A673 (cell line): ENCODE results near the gene PPP2R5D. TPM values are rescaled to one million over a fixed set of nuclear protein-coding genes. Genes with fewer than 3 reads are reported as not detected.

Experiments
- BruUV-seq: library from RNA; stranded (reverse); fragments of 400-500 nt; replicated peaks from 2 replicates; lab custom pipeline; 2021; lab: Mats Ljungman, UMichigan
- CTCF ChIA-PET: fragments of 300-600 bp; sonication (Branson Sonifier 250); formaldehyde crosslinking; loops from one replicate; lab custom pipeline; 2022; ENCODE audit warnings: antibody characterized with exemption; lab: Charles Lee
- POLR2A ChIA-PET: fragments of 300-600 bp; sonication (Branson Sonifier 250); formaldehyde crosslinking; loops from one replicate; lab custom pipeline; 2022; ENCODE audit warnings: antibody characterized with exemption; ENCODE audit not compliant: low non-redundant PET; lab: Charles Lee
- DNase-seq: peaks from one replicate; pipeline ENCODE4 v3.0.0-alpha.2; 2015; ENCODE audit warnings: low spot score
- H3K27ac ChIP-seq: fragments of 200-600 bp; sonication (generic); 2 replicates; pipeline ENCODE4 v1.5.1; 2016; ENCODE audit warnings: mixed run types, low read depth, mild to moderate bottlenecking, mixed read lengths, antibody characterized with exemption, low read length; ENCODE audit not compliant: poor library complexity, severe bottlenecking
- H3K27me3 ChIP-seq: fragments of 200-600 bp; sonication (generic); replicated peaks from 2 replicates; pipeline ENCODE4 v1.6.1; 2017; ENCODE audit warnings: mixed run types, low read depth, mild to moderate bottlenecking, mixed read lengths, antibody characterized with exemption, low read length; ENCODE audit not compliant: insufficient read depth, poor library complexity
- H3K36me3 ChIP-seq: fragments of 200-600 bp; sonication (generic); 2 replicates; pipeline ENCODE4 v1.6.1; 2016; ENCODE audit warnings: mixed run types, mild to moderate bottlenecking, mixed read lengths, antibody characterized with exemption, low read length; ENCODE audit not compliant: insufficient read depth, poor library complexity, severe bottlenecking
- H3K4me1 ChIP-seq: fragments of 200-600 bp; sonication (generic); 2 replicates; pipeline ENCODE4 v1.6.1; 2017; ENCODE audit warnings: mixed run types, mild to moderate bottlenecking, mixed read lengths, antibody characterized with exemption, low read length; ENCODE audit not compliant: insufficient read depth, poor library complexity, severe bottlenecking
- H3K4me3 ChIP-seq: fragments of 200-600 bp; sonication (generic); 2 replicates; pipeline ENCODE4 v1.5.1; 2016; ENCODE audit warnings: low read depth, mixed run types, mild to moderate bottlenecking, mixed read lengths, low read length; ENCODE audit not compliant: poor library complexity, severe bottlenecking
- H3K9me3 ChIP-seq: fragments of 200-600 bp; sonication (generic); 2 replicates; pipeline ENCODE4 v1.6.1; 2016; ENCODE audit warnings: mixed run types, low read depth, mild to moderate bottlenecking, mixed read lengths, antibody characterized with exemption, low read length; ENCODE audit not compliant: poor library complexity, severe bottlenecking
- CTCF ChIP-seq: fragments of 300-800, 200-600 bp; sonication (generic); conservative IDR thresholded peaks from 2 replicates; pipeline ENCODE4 v1.5.1; 2017; ENCODE audit warnings: low read depth, mild to moderate bottlenecking, antibody characterized with exemption, low read length, moderate library complexity, mixed read lengths
- EZH2 ChIP-seq: fragments of 200-600 bp; sonication (generic); IDR thresholded peaks from 2 replicates; pipeline ENCODE4 v1.6.1; 2017; ENCODE audit warnings: borderline replicate concordance, low read depth, mild to moderate bottlenecking, mixed read lengths, antibody characterized with exemption, low read length; ENCODE audit not compliant: poor library complexity, severe bottlenecking
- intact Hi-C: fragments of 100-400 bp; cut with micrococcal nuclease; formaldehyde crosslinking; loops from one replicate; pipeline ENCODE4 v1.10.0; 2022; ENCODE audit not compliant: unreplicated experiment
- total RNA-seq: library from RNA; stranded (reverse); gene quantifications from 2 replicates; pipeline ENCODE4 v1.2.3, GENCODE V29; 2021

The PPP2R5D gene
- total RNA-seq, 1 experiment from 2014 or later = 73.6 TPM

GRCh38 chr6:42968126-42968701 lies 16.2 kb upstream of the PPP2R5D start:
- TF ChIP-seq EZH2 = no peak
- no peak for TF ChIP-seq CTCF

GRCh38 chr6:42968783-42969182 lies 15.6 kb upstream of the PPP2R5D start:
- Histone ChIP-seq H3K4me1 (peaks cover 10% of the 10 kb centered on the region), H3K4me3 (no peak overlapping the region), H3K9me3 (no peaks in the 10 kb centered on the region), H3K27ac (no peak overlapping the region), H3K27me3 (no peaks in the 10 kb centered on the region), H3K36me3 (peaks cover 15% of the 10 kb centered on the region)
- intact Hi-C loops = no loop called here
- no peak for DNase-seq
- no TSS peak for BruUV-seq
- ChIA-PET CTCF (no interaction called here), POLR2A (interaction anchor here (0.5 kb wide), 1 partner anchor 40 kb away, joined by 11 read pairs; the partner anchor contains the start of gene CNPY3)
- TF ChIP-seq CTCF = no peak
- no peak for TF ChIP-seq EZH2

More at GRCh38 chr6:42968126-42968701, 16.2 kb upstream of the PPP2R5D start:
- POLR2A ChIA-PET = no interaction called here
- intact Hi-C loops = no loop called here
- no peak overlapping the region for H3K27ac ChIP-seq
- BruUV-seq = no TSS peak
- CTCF ChIA-PET = no interaction called here
- H3K4me3 ChIP-seq = no peak overlapping the region
- H3K36me3 ChIP-seq = peaks cover 15% of the 10 kb centered on the region
- no peaks in the 10 kb centered on the region for H3K27me3 ChIP-seq
- H3K9me3 ChIP-seq = no peaks in the 10 kb centered on the region
- no peak for DNase-seq
- peaks cover 10% of the 10 kb centered on the region for H3K4me1 ChIP-seq

- intact Hi-C loops = no loop called here
- no TSS peak for BruUV-seq
- CTCF ChIA-PET = no interaction called here
Measured at GRCh38 chr6:42969431-42969830, 14.9 kb upstream of the PPP2R5D start.

More at GRCh38 chr6:42969431-42969830, 14.9 kb upstream of the PPP2R5D start:
- DNase-seq = no peak
- TF ChIP-seq EZH2 (no peak), CTCF (no peak)
- Histone ChIP-seq H3K27ac (no peak overlapping the region), H3K36me3 (peaks cover 12% of the 10 kb centered on the region), H3K27me3 (no peaks in the 10 kb centered on the region), H3K4me3 (no peak overlapping the region), H3K4me1 (peaks cover 10% of the 10 kb centered on the region), H3K9me3 (no peaks in the 10 kb centered on the region)
- POLR2A ChIA-PET = no interaction called here
